Effector memory CD4-positive, alpha-beta T cell (primary cell): ENCODE data around the gene NUP160.

Experiments used
- DNase-seq, 3 donors: peaks; one replicate each; pipeline ENCODE4 v3.0.0-alpha.2; 2020
- H3K27ac ChIP-seq: 2 replicates; pipeline ENCODE4 v1.7.0; 2013; ENCODE audit warnings: mild to moderate bottlenecking, low read length, moderate library complexity; ENCODE audit not compliant: insufficient read depth, poor library complexity, severe bottlenecking
- H3K27me3 ChIP-seq: replicated peaks from 2 replicates; pipeline ENCODE4 v1.7.0; 2013; ENCODE audit warnings: mild to moderate bottlenecking, low read length; ENCODE audit not compliant: insufficient read depth, control insufficient read depth, poor library complexity, severe bottlenecking
- H3K36me3 ChIP-seq: 2 replicates; pipeline ENCODE4 v1.7.0; 2013; ENCODE audit warnings: mild to moderate bottlenecking, low read length, moderate library complexity; ENCODE audit not compliant: control insufficient read depth, insufficient read depth
- H3K4me1 ChIP-seq: 2 replicates; pipeline ENCODE4 v1.7.0; 2013; ENCODE audit warnings: low read length, mild to moderate bottlenecking; ENCODE audit not compliant: control insufficient read depth, insufficient read depth, poor library complexity, severe bottlenecking
- H3K4me3 ChIP-seq: 2 replicates; pipeline ENCODE4 v1.7.0; 2013; ENCODE audit warnings: low read length, low read depth, mild to moderate bottlenecking; ENCODE audit not compliant: insufficient read depth, poor library complexity, severe bottlenecking
- H3K9me3 ChIP-seq: 2 replicates; pipeline ENCODE4 v1.7.0; 2013; ENCODE audit warnings: mild to moderate bottlenecking, low read length, moderate library complexity; ENCODE audit not compliant: control insufficient read depth

NUP160 gene

DNA sequence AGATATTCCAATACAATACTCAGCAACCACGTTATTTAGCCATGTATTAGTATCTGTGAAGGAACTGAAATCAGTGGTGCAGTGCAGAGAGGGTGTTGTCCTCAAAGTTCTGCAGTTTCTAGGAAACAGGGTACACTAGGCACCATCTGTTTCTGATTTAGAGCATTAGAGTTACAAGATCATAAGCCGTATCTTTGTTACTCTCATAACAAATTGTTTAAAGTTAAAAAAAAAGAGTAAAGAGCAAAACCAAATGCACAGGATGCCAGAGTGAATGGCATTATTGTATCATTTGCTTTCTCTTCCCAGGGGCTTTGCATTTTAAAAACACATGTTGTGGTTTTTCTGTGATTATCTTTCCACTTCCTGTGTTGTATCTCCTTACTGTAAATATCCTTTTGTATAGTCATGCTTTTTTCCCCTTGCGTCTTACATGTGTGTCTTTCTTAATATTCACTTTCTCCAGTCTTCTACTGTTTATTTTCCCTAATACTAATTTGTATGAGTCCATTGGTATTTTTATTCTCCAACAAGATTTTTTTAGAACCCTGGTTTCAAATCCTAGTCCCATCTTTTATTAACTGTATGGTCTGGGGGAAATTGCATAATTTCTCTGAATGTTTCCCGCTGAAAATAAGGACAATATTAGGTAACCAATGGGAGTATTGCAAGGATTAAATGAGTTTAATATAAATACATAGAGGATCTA, 15.2 kb upstream of the NUP160 start:
- DNase-seq: no peak
- Histone ChIP-seq H3K27ac (no peak overlapping the region), H3K4me1 (peaks cover 25% of the 10 kb centered on the region), H3K27me3 (no peaks in the 10 kb centered on the region), H3K36me3 (no peaks in the 10 kb centered on the region), H3K9me3 (no peaks in the 10 kb centered on the region), H3K4me3 (no peak overlapping the region)

DNA sequence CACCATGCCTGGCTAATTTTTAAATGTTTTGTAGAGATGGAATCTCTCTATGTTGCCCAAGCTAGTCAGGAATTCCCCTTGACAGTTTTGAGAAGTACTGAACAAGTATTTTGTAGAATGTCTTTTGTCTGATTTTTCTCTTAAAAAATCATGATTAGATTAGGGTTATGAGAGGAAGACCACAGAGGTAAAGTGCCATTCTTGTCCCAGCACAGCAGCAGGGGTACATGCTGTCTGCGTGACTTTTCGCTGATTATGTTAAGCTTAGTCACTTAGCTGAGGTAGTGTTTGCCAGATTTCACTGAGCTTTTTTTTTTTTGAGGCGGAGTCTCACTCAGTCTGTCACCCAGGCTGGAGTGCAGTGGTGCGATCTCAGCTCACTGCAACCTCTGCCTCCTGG, 13.6 kb upstream of the NUP160 start:
- Histone ChIP-seq H3K4me1 (peaks cover 25% of the 10 kb centered on the region), H3K36me3 (no peaks in the 10 kb centered on the region), H3K4me3 (no peak overlapping the region), H3K9me3 (no peaks in the 10 kb centered on the region), H3K27me3 (no peaks in the 10 kb centered on the region), H3K27ac (no peak overlapping the region)
- DNase-seq: no peak

DNA sequence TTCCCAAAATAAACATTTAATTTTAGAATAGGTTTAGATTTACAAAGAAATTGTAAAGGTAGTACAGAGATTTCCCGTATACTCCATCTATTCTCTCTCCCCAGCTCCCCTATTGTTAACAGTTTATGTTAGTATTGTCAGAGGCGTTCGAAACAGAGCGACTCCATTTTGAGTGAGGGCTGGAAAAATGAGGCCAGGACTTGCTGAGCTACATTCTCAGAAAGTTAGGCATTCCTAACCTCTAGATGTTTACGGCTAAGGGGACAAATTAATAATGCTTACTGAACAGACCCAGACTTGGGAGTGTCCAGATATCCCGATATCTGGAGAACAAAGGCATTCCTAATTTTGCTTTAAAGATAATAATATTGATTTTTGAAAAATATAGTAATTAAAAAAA, 12.4 kb upstream of the NUP160 start:
- Histone ChIP-seq H3K9me3 (no peaks in the 10 kb centered on the region), H3K4me1 (peaks cover 25% of the 10 kb centered on the region), H3K27ac (no peak overlapping the region), H3K36me3 (no peaks in the 10 kb centered on the region), H3K27me3 (no peaks in the 10 kb centered on the region), H3K4me3 (no peak overlapping the region)
- no peak for DNase-seq

DNA sequence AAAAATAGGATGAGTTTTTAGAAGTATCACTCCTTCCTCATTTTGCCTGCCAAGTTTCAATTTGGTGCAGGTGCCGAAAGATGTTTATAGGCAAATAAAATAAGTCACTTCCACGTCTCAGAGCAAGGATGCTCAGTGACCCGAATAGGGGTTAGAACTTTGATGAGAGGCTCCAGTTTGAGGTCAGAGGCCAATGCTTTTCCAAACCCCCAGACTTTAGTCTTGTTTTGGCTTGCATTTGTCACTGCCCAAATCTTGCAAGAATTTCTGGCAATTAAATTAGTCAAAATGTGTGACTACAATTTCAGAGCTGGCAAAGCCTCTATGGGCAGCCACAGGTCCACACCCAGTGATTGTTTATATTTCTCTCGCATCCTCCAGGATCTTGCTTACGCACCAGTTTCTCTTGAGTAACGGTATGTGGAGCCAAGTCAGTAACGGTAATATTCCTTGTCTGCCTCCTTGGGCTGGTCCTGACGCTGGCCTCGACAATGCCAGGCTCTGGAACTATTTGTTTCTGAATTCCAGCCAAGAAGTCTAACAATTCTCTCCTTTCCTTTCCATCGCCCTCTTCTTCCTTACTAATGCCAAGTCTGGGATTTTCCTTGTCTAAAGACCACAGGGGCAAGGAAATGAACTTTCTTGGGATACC, 9.9 kb upstream of the NUP160 start:
- Histone ChIP-seq H3K27ac (no peak overlapping the region), H3K4me3 (no peak overlapping the region), H3K9me3 (no peaks in the 10 kb centered on the region), H3K27me3 (no peaks in the 10 kb centered on the region), H3K36me3 (no peaks in the 10 kb centered on the region), H3K4me1 (peaks cover 23% of the 10 kb centered on the region)
- no peak for DNase-seq

DNA sequence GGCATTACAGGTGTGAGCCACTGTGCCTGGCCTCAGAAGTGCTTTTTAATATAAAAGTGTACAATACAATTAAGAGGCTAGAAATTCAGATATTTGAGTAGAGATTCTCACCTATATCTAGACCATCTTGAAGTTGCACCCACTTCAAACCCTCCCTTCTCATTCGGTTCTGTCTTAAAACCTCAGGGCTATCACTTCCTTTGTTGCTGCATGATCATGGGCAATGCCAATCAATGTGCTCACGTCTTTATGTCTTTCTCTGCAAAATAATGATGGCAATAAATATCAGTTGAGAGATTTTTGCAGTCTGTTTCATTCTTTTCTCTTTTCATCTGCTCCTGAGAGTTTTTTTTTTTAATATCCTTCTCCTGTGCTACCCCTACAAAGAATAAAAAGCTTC, 9.3 kb upstream of the NUP160 start:
- Histone ChIP-seq H3K4me3 (no peak overlapping the region), H3K27me3 (no peaks in the 10 kb centered on the region), H3K36me3 (no peaks in the 10 kb centered on the region), H3K27ac (no peak overlapping the region), H3K4me1 (peaks cover 18% of the 10 kb centered on the region), H3K9me3 (no peaks in the 10 kb centered on the region)
- DNase-seq: no peak

DNA sequence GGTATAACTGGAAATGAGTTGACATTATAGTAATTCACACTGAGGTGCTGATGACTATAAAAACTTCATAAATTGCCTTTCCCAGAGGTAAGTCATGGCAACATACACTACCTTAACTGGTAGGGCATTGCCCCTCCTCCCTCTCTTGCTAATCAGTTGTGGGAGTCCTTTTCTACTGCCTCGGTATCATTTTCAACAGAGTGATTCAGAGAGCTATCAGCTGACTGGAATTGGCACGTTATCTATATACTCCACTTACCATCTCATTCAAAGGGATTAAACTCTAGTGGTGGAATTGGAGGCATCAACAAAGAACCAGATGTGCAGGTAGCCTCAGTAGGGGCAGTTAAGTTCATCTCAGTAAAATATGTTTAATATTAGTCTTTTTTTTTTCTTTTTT, 8.0 kb upstream of the NUP160 start:
- Histone ChIP-seq H3K27me3 (no peaks in the 10 kb centered on the region), H3K27ac (no peak overlapping the region), H3K36me3 (no peaks in the 10 kb centered on the region), H3K4me1 (peaks cover 7% of the 10 kb centered on the region), H3K4me3 (no peak overlapping the region), H3K9me3 (no peaks in the 10 kb centered on the region)
- no peak for DNase-seq

DNA sequence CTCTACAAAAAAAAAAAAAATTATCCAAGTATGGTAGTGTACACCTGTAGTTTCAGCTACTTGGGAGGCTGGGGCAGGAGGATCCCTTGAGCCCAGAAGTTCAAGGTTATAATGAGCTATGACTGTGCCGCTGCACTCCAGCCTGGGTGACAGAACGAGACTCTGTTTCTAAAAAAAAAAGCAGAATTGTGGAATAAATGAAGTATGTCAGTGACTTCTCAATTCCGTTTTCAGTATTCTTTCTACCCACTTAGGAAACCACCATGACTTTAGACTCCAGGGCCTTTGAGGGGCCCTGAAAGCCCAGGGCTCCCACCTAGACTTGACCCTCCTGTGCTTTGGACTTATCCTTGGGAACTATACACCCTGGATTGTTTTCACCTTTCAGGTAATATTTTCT, 6.5 kb upstream of the NUP160 start:
- DNase-seq: no peak
- no peaks in the 10 kb centered on the region for H3K36me3 ChIP-seq
- H3K9me3 ChIP-seq: no peaks in the 10 kb centered on the region
- no peak overlapping the region for H3K27ac ChIP-seq
- H3K4me3 ChIP-seq: no peak overlapping the region
- H3K27me3 ChIP-seq: no peaks in the 10 kb centered on the region
- H3K4me1 ChIP-seq: peaks cover 20% of the 10 kb centered on the region

DNA sequence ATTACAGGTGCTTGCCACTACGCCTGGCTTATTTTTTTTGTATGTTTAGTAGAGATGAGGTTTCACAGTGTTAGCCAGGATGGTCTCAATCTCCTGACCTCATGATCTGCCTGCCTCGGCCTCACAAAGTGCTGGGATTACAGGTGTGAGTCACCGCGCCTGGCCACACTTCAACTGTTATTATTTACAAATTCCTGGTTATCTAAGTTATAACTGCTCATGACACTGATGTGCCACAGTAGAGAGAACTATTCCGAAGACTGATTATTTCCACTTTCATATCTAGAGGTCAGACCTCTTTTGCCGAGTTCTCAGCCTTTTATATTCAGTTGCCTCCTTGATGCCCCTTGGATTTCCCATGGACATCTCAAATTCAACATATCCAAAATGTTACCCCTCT, 3.9 kb upstream of the NUP160 start:
- DNase-seq: no peak
- H3K27ac ChIP-seq: peak overlapping the region; percentile 34
- no peaks in the 10 kb centered on the region for H3K27me3 ChIP-seq
- no peak overlapping the region for H3K4me3 ChIP-seq
- H3K36me3 ChIP-seq: no peaks in the 10 kb centered on the region
- peaks cover 29% of the 10 kb centered on the region for H3K4me1 ChIP-seq
- no peaks in the 10 kb centered on the region for H3K9me3 ChIP-seq

DNA sequence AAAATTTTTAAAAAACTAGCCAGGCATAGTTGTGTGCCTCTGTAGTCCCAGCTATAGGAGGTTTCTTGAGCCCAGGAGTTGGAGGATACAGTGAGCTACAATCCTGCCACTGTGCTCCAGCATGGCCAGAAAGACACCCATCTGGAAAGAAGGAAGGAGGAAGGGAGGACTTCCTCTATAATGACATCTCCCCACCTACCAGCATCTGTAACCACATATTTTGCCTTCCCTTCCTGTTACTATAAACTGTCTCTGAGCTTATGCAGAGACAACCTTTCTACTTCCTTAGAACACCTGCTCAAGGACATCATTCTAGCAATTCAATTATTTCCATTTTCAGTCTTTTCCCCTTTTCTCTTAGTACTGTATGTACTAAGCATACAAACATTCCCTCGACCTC, 2.2 kb upstream of the NUP160 start:
- H3K4me3 ChIP-seq: no peak overlapping the region
- no peak for DNase-seq
- H3K27ac ChIP-seq: peak overlapping the region; percentile 1
- no peaks in the 10 kb centered on the region for H3K27me3 ChIP-seq
- no peaks in the 10 kb centered on the region for H3K9me3 ChIP-seq
- peaks cover 33% of the 10 kb centered on the region for H3K4me1 ChIP-seq
- H3K36me3 ChIP-seq: no peaks in the 10 kb centered on the region

DNA sequence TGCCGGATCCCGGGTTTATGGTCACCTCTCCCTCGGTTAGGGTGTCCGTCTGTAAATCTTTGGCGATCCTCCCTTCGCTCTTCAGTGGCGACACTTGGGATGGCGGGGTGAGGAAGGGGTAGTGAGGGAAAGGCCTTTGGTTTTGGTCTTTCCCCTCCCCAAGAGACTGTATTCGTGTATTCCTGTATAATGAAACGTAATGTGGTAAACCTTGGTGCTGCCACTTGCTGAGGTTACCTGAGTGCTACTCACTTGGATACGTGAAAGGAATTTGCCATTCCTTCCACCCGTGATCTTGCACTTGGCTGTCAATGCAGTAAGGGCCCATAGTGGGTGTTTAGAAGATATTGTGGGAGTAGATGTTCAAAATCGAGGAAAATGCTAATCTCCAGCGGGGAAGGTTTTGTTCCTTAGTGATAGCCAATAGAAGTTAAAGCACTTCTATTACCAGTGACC, 578 bp upstream of the NUP160 start:
- Histone ChIP-seq H3K27ac (peak overlapping the region; percentile 90), H3K4me1 (peaks cover 33% of the 10 kb centered on the region), H3K27me3 (no peaks in the 10 kb centered on the region), H3K36me3 (peaks cover 9% of the 10 kb centered on the region), H3K9me3 (no peaks in the 10 kb centered on the region), H3K4me3 (peak overlapping the region; percentile 97)
- DNase-seq: no peak
